Stimulated activated CD8-positive, alpha-beta memory T cell treated with anti-CD3 and anti-CD28 coated beads, Interleukin-7, amount 100 ng/mL, for 48 hours (primary cell): ENCODE results near the gene MRPL40.

Source experiments
- DNase-seq, 2 donors: peaks; one replicate each; pipeline ENCODE4 v3.0.0-alpha.2; 2020; ENCODE audit warnings: low read depth in 1 of 2; ENCODE audit errors: extremely low read depth in 1 of 2

MRPL40 gene

GRCh38 chr22:19456541-19456940 is 24.2 kb downstream of the MRPL40 start:
- DNase-seq, result no peak

- no peak for DNase-seq
These were observed 25.6 kb downstream of the MRPL40 start for GRCh38 chr22:19457828-19458428.

- no peak for DNase-seq
These were observed 27.7 kb downstream of the MRPL40 start for GRCh38 chr22:19460036-19460435.

- no peak for DNase-seq
These were observed 29.2 kb downstream of the MRPL40 start for GRCh38 chr22:19461506-19461905.

- no peak for DNase-seq
These were observed 30.7 kb downstream of the MRPL40 start for GRCh38 chr22:19463008-19463407.

GRCh38 chr22:19463491-19464469 is 31.4 kb downstream of the MRPL40 start:
- no peak for DNase-seq

GRCh38 chr22:19464546-19464945 is 32.2 kb downstream of the MRPL40 start:
- DNase-seq, result no peak

- DNase-seq, result no peak
These were observed 32.6 kb downstream of the MRPL40 start for GRCh38 chr22:19464975-19465374.

GRCh38 chr22:19466126-19466716 is 33.9 kb downstream of the MRPL40 start:
- DNase-seq, result no peak

- no peak for DNase-seq
These were observed 34.8 kb downstream of the MRPL40 start for GRCh38 chr22:19466848-19467752.

GRCh38 chr22:19467912-19468311 is 35.6 kb downstream of the MRPL40 start:
- DNase-seq, result no peak

GRCh38 chr22:19469421-19469820 is 37.1 kb downstream of the MRPL40 start:
- DNase-seq, result no peak

- no peak for DNase-seq
These were observed 37.7 kb downstream of the MRPL40 start for GRCh38 chr22:19470010-19470409.

- DNase-seq, result no peak
These were observed 39.2 kb downstream of the MRPL40 start for GRCh38 chr22:19471572-19471971.

GRCh38 chr22:19472233-19472632 is 39.9 kb downstream of the MRPL40 start:
- no peak for DNase-seq

GRCh38 chr22:19473578-19473977 is 41.2 kb downstream of the MRPL40 start:
- no peak for DNase-seq

- DNase-seq, result no peak
These were observed 43.7 kb downstream of the MRPL40 start for GRCh38 chr22:19476023-19476422.

GRCh38 chr22:19477321-19478044 is 45.1 kb downstream of the MRPL40 start:
- DNase-seq, result no peak

- DNase-seq, result no peak
These were observed 45.9 kb downstream of the MRPL40 start for GRCh38 chr22:19478045-19478900.
